Stomach (tissue), 9 donors: Measurements from ENCODE around the gene DOCK4. TPM values are rescaled to one million over a fixed set of nuclear protein-coding genes. Genes with fewer than 3 reads are reported as not detected.

Experiments used
- DNase-seq, 2 donors: peaks; one replicate each; pipeline versions ENCODE4 v3.0.0 to v3.0.0-alpha.2; 2013 to 2019
- H3K27ac ChIP-seq, 5 donors: fragments of 200-600 bp in 4 of 5; sonication (generic) in 4 of 5; one replicate each; pipeline ENCODE4 v1.5.1; 2013 to 2019; ENCODE audit warnings: mild to moderate bottlenecking in 1 of 5, moderate library complexity in 1 of 5
- H3K27me3 ChIP-seq, 3 donors: fragments of 200-600 bp; sonication (generic); one replicate each; pipeline ENCODE4 v1.5.1; 2017 to 2019; ENCODE audit warnings: mixed run types in 1 of 3
- H3K36me3 ChIP-seq, 4 donors: fragments of 200-600 bp; sonication (generic); 1 replicate in 3 of 4; 2 replicates in 1 of 4; pipeline ENCODE4 v1.5.1; 2016 to 2019
- H3K4me1 ChIP-seq, 4 donors: fragments of 200-600 bp; sonication (generic); one replicate each; pipeline ENCODE4 v1.5.1; 2016 to 2019
- H3K4me3 ChIP-seq, 4 donors: fragments of 200-600 bp; sonication (generic) in 3 of 4; one replicate each; pipeline ENCODE4 v1.5.1; 2016 to 2019; ENCODE audit warnings: mild to moderate bottlenecking in 1 of 4
- H3K9me3 ChIP-seq, 4 donors: fragments of 200-600 bp; sonication (generic); one replicate each; pipeline ENCODE4 v1.5.1; 2016 to 2019
- CTCF ChIP-seq, 7 experiments: fragments of 450-650 bp in 4 of 7; fragments of 200-600 bp in 3 of 7; sonication (generic) in 3 of 7; IDR thresholded peaks; one replicate each; pipeline ENCODE4 v1.5.1; 2016 to 2019; ENCODE audit warnings: antibody characterized with exemption in 7 of 7, control low read depth in 2 of 7, mild to moderate bottlenecking in 1 of 7
- EP300 ChIP-seq: sonication (generic); formaldehyde crosslinking; IDR thresholded peaks from one replicate; pipeline ENCODE4 v1.6.1; 2017; ENCODE audit warnings: antibody characterized with exemption
- POLR2A ChIP-seq, 4 donors: fragments of 450-650 bp; IDR thresholded peaks; one replicate each; pipeline ENCODE4 v1.6.1; 2016; ENCODE audit warnings: antibody characterized with exemption in 4 of 4, control low read depth in 2 of 4, mild to moderate bottlenecking in 1 of 4, moderate library complexity in 1 of 4
- POLR2AphosphoS5 ChIP-seq, 3 donors: sonication (generic); formaldehyde crosslinking; IDR thresholded peaks; one replicate each; pipeline ENCODE4 v1.6.1; 2016; ENCODE audit warnings: antibody characterized with exemption in 3 of 3
- WGBS, 5 donors: extraction: QIAGEN DNeasy Blood & Tissue Kit in 3 of 5; methylation state at CpG; one replicate each; pipeline versions ENCODE4 v1.1.5 to v1.1.7; 2013 to 2018; 5-methylcytosine and 5-hydroxymethylcytosine counted together
- intact Hi-C: fragments of 100-400 bp; cut with DNase I; formaldehyde crosslinking; loops from one replicate; pipeline ENCODE4 v1.15.1; 2023; ENCODE audit warnings: low total_unique reads
- polyA plus RNA-seq, 3 donors: library from polyadenylated mRNA; stranded (reverse); fragments of 200-250 nt; gene quantifications; one replicate each; pipeline ENCODE4 v1.2.3, GENCODE V29; 2013
- total RNA-seq, 5 donors: library from RNA; depleted of rRNA; stranded (reverse); fragments of >200 nt; gene quantifications; one replicate each; pipeline versions ENCODE4 v1.1.0 to v1.2.3, GENCODE V29; 2014 to 2016
- donor health status: healthy with polysubstance abuse.
- donor health status: Bipolar disorder and iron deficiency.
- donor health status: healthy.

Gene DOCK4
- total and polyA plus RNA-seq, 8 donors = 1.1 to 54.9 (median 16.4) TPM

GRCh38 chr7:112189691-112190090, 16.5 kb downstream of the DOCK4 start:
- no peak for TF ChIP-seq POLR2AphosphoS5 (IDR thresholded peaks at IDR 0.05)
- TF ChIP-seq CTCF (IDR thresholded peaks at IDR 0.05) = no peak
- no peak for TF ChIP-seq POLR2A (IDR thresholded peaks at IDR 0.05)
- TF ChIP-seq EP300 = no peak
- H3K9me3 ChIP-seq = peaks cover 0 to 4% (median 0%) of the 10 kb centered on the region in 4 donors
- H3K36me3 ChIP-seq = no peaks in the 10 kb centered on the region
- H3K27me3 ChIP-seq = no peaks in the 10 kb centered on the region
- DNase-seq = no peak
- intact Hi-C loops = no loop called here
- H3K4me1 ChIP-seq = no peaks in the 10 kb centered on the region
- no peak overlapping the region for H3K4me3 ChIP-seq
- WGBS, 5 donors = 93 to 97% (median 95%) methylated on average over 5 of the region's 5 CpGs
- no peak overlapping the region for H3K27ac ChIP-seq

DNA sequence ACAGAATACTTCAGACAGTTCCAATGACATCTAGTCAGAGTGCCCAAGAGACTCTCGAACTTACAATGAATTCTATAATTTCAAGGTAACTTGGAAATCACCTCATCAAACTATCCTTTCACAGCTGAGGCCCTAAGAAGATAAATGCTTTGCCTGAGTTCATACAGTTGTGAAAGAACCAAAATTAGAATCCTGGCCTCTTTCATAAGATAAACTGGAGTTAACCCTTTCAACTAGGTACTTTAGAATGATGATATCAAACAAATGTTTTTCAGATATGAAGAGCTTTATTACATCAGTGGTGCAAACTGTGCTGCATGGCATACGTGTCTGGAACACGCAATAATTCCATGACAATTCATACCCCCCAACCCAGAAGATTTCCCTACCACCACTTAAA, 17.9 kb downstream of the DOCK4 start:
- intact Hi-C loops = no loop called here
- H3K4me1 ChIP-seq = no peaks in the 10 kb centered on the region
- WGBS, 5 donors = 88 to 97% (median 92%) methylated on average over 3 of the region's 3 CpGs
- H3K36me3 ChIP-seq = no peaks in the 10 kb centered on the region
- no peak overlapping the region for H3K27ac ChIP-seq
- no peak for DNase-seq
- no peak overlapping the region for H3K4me3 ChIP-seq
- TF ChIP-seq CTCF (IDR thresholded peaks at IDR 0.05) (no peak), POLR2A (IDR thresholded peaks at IDR 0.05) (no peak), EP300 (no peak)
- no peaks in the 10 kb centered on the region for H3K27me3 ChIP-seq
- H3K9me3 ChIP-seq = no peaks in the 10 kb centered on the region

- Histone ChIP-seq H3K27ac (no peak overlapping the region), H3K9me3 (no peaks in the 10 kb centered on the region), H3K4me1 (peaks cover 0 to 5% (median 2%) of the 10 kb centered on the region in 4 donors), H3K36me3 (no peaks in the 10 kb centered on the region), H3K4me3 (no peak overlapping the region), H3K27me3 (no peaks in the 10 kb centered on the region)
- 82 to 92% (median 88%) methylated on average over 1 of the region's 1 CpG for WGBS, 5 donors
- DNase-seq = no peak
- intact Hi-C loops = no loop called here
- TF ChIP-seq CTCF (IDR thresholded peaks at IDR 0.05) (no peak), EP300 (no peak), POLR2AphosphoS5 (IDR thresholded peaks at IDR 0.05) (no peak), POLR2A (IDR thresholded peaks at IDR 0.05) (no peak)
These were observed 19.9 kb downstream of the DOCK4 start for GRCh38 chr7:112186300-112186699.

DNA sequence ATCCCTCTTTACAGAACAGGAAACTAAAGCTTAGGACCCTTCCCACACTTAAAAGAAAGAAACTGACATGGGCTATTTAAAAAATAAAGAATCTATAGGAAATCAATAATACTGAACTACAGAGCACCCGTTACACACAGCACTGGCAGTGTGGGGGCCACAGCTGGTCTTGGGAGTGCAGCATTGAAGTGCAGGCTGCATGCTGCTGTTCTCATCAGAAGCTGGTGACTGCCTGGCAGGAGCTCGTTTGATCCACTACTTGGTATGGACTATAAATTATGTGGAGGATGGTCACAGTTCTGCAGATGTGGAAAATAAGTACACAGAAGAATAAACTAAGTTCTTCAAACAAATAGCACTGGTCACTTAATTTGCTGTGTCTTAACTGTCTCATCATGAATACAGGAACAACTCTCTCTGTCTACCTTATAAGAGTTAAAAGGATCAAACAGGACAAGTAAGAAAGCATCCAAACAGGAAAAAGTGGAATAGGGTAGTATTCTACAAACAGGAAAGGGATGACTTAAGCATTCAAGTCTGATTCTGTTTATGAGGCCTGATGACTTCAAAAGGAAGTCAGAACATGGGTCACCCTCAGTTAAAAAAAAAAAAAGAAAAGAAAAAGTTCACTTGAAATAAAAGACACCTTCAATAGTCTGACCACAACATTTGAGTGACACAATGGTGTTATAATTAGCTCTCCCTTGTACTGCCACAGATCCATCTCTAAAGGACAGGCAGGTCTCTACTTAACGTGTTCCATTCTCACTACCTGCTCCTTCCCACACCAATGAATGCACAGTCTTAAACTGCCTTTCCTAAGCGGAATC, 21.0 kb downstream of the DOCK4 start:
- H3K4me3 ChIP-seq = no peak overlapping the region
- WGBS, 5 donors = 73 to 76% (median 74%) methylated on average over 4 of the region's 4 CpGs
- H3K9me3 ChIP-seq = no peaks in the 10 kb centered on the region
- H3K27me3 ChIP-seq = no peaks in the 10 kb centered on the region
- no peaks in the 10 kb centered on the region for H3K36me3 ChIP-seq
- H3K4me1 ChIP-seq = peaks cover 0 to 5% (median 2%) of the 10 kb centered on the region in 4 donors
- intact Hi-C loops = no loop called here
- no peak overlapping the region for H3K27ac ChIP-seq
- no peak for TF ChIP-seq EP300
- no peak for TF ChIP-seq POLR2A (IDR thresholded peaks at IDR 0.05)
- TF ChIP-seq CTCF (IDR thresholded peaks at IDR 0.05) = no peak
- no peak for TF ChIP-seq POLR2AphosphoS5 (IDR thresholded peaks at IDR 0.05)
- DNase-seq = no peak
